Measurements from ENCODE around the gene ACTBL2. TPM values are rescaled to one million over a fixed set of nuclear protein-coding genes. Genes with fewer than 3 reads are reported as not detected.
"Not testable (repeated sequence)": the region's sequence is repeated elsewhere in the genome, so short reads cannot be mapped to it uniquely, and the experiment has no call there.

The ACTBL2 gene
- polyA plus RNA-seq (ENCODE audit: insufficient read length in 4 of 4), result not detected

DNA sequence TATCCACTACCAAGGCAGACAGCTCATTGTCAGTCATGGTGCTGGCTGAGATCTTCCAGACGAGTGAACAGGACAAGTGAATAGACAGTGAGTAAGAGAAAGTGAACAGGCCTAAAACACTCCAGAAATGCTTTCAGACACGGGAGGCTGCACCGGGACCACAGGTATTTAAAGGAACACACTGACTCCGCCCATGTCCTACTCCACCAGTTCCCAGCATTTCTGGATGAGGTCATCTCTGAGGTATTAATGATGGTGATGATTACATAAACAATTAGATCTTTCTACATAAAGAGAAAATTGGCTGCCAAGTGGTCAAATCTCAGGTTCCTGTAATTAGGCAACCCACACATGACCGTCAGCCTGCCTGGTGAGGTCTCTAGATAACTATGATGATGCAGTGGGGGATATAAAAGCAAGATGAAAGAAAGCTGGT, at the start of gene ACTBL2:
Gene ACTBL2, minus strand, starts transcription at position 141 of the 436 bp plus-strand sequence. Its CDS starts 104 bp downstream, at position 37.
- no peak for DNase-seq (ENCODE audit: low read depth in 4 of 4, low spot score in 2 of 4)

DNA sequence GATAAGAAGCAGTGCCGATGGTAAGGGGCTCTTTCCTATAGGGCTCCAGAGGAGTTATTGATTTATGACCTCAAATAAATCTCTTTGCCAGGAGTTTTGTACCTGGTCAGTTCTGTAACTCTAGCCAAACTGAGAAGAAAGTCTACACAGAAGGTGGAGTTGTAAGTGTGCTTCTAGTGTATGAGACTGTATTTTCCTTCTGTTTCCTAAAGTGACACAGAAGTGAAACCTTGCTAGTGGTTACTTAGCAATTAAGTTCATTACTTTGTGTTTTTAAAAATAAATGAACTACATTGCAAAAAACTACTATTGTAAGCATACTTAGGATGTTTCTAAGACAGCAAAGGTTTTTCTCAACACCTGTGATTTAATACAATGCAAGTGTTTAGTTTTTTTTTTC, 48.7 kb upstream of the ACTBL2 start:
- no peak for DNase-seq (ENCODE audit: low read depth in 4 of 4, low spot score in 2 of 4)

DNA sequence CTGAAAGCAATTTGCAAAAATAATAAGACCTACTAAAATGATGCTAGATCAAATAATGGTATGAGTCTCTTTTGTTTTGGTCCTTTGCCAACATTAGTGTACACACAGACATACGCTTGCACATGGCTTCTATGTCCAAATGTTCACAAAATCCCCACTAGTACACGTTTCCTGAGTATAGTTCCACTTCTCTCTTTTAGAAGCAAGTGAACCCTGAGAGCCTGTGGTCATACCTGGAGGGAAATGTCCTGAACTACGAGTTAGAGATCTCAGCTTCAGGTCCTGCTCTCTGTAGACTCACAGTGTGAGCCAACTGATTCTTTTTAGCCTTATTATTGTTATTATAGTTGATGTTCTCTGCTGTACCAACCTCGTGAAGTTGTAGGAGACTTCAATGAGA, 47.3 kb upstream of the ACTBL2 start:
- DNase-seq (ENCODE audit: low read depth in 4 of 4, low spot score in 2 of 4), result no peak

DNA sequence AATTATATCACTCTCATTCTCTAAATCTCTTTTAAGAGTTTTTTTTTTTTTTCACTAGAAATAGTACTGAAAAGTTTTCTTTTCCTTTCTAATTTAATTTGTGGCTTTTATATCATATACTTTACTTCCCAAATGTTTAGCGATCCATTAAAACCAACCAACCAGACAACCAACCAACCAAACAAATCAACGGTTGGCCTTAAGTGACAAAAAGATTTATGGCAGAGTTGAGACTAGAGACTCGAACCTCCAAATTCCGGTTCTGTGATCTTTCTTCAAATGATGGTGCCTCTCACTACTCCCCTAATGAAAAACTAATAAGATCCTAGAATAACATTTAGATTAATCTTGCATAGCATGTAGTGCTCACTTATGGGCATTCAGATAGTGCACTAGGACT, 45.3 kb upstream of the ACTBL2 start:
- DNase-seq (ENCODE audit: low read depth in 4 of 4, low spot score in 2 of 4), result no peak

DNA sequence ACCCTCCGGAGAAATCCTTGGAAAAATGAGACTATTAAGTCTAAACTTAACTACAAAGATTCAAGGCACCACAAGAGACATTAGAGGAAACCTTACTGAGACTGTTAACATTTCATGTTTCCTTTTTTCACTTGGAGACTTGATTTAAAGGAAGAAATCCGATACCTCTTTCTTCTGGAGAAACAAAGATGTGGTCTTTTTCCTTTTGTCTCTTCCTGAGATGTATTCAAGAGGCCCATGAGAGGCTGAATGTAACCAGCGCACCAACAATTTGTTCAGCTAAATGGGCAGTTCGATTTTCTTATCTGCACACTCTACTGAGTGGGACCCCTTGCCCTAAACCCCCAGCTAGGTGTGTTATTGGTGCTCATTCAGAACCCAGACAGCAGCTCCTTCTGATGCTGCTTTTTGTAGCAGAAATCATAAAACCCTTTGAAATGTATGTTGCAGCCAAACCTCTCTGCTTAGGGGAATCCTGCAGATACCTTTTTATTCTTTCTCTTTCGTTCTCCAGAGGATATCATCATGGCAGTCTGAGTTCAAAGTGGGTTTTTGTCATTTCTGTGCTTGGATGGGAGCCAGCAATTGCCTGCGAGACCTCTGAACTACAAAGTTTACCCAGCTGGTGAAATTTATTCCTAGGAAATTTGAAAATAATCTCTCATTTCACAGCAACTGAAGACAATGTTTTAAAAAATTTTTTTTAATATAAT, 41.9 kb upstream of the ACTBL2 start:
- no peak for DNase-seq (ENCODE audit: low read depth in 4 of 4, low spot score in 2 of 4)

DNA sequence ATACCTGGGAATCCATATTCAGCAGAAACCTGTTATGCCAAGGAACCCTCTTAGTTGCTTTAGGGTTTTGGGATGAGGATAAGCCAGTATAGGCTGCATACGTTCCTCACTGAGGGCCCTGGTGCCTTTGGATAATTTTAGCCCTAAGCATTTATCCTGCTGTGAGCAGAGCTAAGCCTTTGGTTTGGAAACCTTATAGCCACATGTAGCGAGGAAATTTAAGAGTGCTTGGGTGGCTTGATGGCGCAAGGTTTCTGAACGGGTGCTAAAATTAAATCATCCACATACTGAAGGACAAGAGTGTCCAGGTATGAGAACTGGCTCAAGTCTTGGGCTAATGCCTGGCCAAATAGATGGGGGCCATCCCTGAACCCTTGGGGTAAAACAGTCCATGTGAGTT, 39.9 kb upstream of the ACTBL2 start:
- DNase-seq (ENCODE audit: low read depth in 4 of 4, low spot score in 2 of 4), result not testable (repeated sequence)

DNA sequence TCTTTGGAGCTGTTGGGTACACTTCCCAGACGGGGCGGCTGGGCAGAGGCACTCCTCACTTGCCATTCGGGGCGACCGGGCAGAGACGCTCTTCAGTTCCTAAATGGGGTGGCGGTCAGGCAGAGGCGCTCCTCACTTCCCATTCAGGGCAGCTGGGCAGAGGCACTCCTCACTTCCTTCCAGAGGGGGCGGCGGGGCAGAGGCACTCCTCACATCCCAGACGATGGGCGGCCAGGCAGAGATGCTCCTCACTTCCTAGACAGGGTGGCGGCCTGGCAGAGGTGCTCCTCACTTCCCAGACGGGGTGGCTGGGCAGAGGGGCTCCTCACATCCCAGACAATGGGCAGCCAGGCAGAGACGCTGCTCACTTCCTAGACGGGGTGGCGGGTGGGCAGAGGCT, 35.8 kb upstream of the ACTBL2 start:
- not testable (repeated sequence) for DNase-seq (ENCODE audit: low read depth in 4 of 4, low spot score in 2 of 4)

DNA sequence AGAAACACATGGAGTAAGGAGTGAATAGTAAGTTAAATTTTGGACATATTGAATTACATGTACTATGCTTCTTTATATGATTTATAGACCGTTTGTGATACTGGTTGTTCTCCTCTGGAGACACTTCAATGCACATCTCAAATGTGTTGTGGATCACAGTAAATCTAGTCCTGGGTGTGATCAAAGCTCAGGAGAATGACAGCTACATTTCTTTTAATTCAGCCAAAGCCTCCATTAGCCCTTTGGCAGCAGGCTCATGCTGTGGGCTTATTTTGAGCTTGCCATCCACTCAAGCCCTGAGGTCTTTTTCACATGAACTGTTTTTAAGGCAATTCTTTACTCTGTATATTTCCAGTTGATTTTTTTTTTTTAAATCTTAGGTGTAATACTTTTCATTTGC, 34.6 kb upstream of the ACTBL2 start:
- no peak for DNase-seq (ENCODE audit: low read depth in 4 of 4, low spot score in 2 of 4)

DNA sequence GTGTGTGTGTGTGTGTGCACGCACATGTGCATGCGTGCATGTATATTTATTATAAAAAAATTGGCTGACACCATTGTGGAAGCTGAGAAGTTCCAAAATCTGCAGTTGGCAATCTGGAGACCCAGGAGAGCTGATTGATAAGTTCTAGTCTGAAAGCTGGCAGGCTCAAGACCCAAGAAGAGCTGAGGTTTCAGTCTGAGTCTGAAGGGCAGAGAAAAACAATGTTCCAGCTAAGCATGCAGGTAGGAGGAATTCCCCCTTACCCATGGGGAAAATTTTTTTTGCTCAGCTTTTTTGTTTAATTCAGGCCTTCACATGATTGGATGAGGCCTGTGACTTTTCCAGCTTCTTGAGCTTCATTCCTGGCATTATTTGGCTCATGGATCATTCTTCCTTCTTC, 31.2 kb upstream of the ACTBL2 start:
- DNase-seq (ENCODE audit: low read depth in 4 of 4, low spot score in 2 of 4), result no peak

DNA sequence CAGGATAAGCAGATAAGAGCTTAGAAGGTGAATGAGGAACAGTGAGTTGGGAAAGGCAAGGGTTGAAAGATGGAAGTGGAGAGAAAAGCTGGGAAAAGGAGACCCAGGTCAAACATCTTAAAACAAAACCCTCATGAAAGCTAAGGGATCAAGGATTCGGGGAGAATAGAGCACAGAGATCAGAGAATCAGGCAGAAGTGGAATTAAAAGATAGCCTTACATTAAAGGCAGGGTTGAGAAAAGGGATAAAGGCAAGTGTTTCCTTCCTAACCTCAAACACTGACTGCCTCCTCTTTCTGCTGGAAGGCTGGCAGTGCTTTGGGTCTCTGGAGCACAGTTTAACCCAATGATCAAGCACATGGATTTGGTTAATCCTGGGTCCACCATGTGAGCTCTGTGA, 28.7 kb upstream of the ACTBL2 start:
- no peak for DNase-seq (ENCODE audit: low read depth in 4 of 4, low spot score in 2 of 4)

DNA sequence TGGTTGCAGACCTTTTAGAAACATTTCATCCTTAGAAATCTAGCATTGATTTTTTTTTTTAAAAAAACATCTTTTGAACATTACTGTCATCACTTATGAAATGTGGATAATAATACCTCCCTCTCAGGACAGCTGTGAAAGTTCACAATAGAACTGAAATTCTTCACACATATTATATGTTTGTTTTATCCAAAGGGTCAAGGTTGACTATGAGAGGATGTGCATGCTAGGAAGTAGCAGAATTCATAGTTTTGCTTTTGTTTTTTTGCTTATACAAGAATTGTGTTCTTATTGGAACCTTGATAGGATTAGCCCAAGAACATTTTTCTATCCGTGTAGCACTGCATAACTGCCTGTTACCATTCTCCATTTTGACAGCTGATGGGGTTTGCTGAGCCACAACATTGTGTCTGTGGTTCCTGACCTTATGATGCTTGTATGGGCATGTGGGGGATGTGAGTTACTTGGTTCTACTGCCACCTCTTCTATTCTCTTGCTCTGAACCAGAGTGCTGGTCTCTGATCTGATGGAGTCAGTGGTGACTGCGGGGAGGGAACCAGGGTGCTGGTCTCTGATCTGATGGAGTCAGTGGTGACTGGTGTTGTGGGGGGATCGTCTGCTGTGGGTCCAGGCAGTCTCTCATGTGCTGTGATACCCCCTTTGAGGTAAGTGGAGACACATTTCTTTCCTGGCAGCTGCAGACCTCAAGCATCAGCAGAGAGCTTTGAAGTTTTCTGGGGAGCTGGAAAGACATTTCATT, 27.1 kb upstream of the ACTBL2 start:
- no peak for DNase-seq (ENCODE audit: low read depth in 4 of 4, low spot score in 2 of 4)

DNA sequence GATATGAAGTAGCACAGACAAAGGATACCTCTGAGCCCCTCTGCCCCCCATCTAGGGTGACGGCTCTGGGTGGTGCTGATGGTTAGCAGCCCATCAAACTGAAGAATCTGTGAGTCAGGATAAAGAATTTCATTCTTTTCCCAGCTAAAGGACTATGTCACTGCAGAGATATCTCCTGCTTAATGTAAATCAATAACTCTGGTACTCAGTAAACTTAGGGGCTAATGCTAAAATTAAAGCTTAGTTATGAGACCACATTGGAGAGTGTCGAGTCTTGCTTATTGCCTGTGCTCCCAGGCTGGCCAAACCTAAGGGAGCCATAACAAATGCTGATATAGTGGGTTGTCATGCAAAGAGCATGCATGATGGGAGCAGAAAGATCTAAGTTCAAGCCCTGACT, 25.6 kb upstream of the ACTBL2 start:
- no peak for DNase-seq (ENCODE audit: low read depth in 4 of 4, low spot score in 2 of 4)

DNA sequence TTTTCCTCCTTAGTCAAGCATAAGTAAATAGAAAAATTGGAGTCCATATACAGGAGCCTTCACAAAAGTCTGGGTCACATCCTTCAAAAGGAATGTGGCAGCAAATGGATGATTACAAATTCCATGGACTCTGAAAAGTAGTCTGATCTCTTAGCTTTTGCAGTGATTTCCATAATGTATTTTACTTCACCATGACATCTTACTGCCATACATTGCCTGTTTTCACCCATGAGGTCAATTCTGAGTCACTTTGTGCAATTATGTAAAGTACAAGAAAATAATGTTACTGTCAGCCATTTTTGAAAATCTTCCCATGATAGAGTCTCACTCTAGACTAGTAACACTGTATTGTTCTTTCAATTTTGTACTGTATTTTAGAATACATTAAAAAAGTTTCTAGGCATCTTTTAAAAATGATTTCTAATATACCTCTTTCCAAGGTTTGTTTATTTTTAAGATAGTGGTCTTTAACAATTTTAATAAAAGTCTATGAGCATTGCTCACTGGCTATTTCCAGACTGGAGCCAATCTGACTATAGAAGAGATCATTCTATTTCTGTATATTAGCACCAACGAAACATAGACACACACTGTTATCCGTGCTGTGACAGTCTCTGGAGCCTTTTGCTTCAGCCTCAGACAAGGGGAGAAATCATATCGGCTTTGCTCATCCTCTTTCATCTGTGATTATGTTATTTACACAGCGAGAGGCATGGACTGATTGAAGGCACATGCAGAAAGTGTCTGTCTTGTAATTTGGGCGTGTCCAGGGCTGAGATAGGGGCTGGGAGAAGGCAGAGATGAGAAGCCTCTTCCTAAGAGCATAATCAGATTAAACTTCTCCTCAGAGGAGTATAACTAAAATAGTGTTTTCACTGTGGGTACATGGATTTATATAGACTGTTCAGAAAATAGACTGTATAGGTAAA, 22.9 kb upstream of the ACTBL2 start:
- DNase-seq (ENCODE audit: low read depth in 4 of 4, low spot score in 2 of 4), result no peak

DNA sequence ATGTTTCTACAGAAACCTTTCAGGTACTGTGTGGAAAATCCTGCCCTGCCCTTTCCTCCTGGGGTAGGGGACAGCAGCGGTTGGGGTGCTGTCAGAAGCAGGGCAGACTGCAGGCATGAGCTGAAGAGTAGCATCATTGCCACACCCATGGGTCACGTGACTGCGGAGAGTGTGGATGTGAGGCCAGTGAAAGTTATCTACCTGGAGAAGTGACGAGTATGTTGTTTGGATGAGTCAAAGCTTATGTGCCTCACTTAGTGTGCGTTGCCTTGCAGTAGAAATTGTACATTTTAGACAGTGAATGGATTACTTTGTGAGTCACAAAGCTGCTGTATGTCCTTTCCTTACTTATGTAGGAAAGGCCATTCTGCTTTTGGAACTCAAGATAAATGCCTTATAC, 21.7 kb upstream of the ACTBL2 start:
- DNase-seq (ENCODE audit: low read depth in 4 of 4, low spot score in 2 of 4), result no peak

DNA sequence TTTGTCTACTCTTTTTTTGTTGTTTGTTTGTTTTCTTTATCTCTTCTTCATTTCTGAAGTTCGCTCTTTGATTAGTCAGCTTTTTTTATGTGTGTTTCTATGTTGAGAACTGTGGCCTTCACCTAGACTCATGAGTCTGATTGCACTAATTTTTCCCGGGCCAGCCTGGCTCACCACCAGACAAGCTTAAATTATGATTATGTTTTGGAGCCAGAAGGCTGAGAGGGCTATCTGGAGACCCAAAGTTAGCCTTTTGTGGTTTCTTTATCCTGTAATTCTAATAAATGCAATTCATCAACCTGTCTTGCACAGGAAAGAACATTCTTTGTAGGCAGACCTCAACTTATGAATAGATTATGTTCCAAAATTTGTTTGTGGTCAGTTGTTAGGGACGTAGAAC, 20.8 kb upstream of the ACTBL2 start:
- DNase-seq (ENCODE audit: low read depth in 4 of 4, low spot score in 2 of 4), result no peak

DNA sequence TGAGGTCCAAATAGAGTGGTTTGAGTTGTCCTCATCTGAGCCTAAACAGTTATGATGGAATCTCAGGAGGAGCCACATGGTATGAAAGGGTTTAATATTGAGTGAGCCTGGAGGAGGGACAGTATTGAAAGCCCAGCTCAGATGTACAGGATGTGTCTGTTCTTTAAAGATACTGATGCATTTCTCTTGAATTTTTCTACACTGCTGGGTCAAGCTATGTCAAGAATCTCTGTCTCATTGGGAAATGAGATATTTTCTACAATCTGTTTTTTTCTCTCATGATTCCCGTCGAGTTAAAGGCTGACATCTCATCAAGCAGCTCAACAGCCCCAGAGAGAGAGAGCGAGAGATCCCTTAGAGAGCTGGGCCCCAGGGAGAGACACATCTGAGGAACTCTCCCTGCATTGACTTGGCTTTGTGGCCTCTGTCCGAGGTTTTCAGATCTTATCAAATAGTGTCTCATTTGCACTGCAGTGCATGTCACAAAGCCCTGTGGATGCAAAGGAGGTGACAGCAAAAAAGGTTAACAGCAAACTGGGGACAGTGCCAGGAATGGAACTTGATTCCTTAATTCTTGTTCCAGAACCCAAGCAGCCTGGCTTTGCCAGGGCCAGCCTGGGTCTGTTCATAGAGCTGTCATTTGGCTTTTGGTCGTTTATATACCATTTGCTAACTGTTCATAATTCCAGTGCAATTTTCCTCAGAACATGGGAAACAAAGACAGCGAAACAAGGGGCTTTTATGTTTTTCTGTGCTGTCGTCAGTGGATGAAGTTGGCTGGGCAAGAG, 19.0 kb upstream of the ACTBL2 start:
- DNase-seq (ENCODE audit: low read depth in 4 of 4, low spot score in 2 of 4), result no peak

DNA sequence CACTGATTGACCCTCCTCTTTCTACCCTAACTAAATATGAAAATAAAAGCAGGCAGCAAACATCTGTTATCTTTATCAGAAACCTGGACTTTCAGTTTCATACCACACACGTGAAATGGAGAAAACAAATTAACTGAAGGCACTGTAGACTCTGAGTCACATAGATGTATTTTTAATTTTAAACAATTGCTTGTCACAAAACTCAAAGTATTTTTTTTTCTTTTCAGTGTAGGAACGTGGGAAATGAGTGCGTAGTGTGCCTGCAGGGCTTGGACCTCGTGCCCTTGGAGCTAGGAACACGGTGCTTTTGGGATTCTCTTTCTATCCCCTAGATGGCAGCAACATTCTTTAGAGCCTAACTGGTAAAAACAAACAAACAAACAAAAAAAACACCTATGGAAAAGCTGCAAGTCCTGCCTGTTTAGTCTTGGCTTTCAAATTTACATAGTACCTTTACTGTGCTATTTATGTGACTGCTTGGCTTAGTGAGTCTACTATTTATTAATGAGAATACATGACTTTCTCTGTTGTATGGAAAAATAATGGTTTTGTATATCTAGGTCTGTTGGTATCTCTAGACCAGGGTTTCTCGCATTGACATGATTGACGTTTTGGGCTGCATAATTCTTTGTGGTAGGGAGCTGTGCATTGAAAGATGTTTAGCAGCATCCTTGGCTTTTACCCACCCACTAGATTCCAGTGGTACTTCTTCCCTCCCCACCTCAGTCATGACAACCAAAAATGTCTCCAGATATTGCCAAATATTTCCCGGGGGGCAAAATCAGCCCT, 16.8 kb upstream of the ACTBL2 start:
- no peak for DNase-seq (ENCODE audit: low read depth in 4 of 4, low spot score in 2 of 4)

DNA sequence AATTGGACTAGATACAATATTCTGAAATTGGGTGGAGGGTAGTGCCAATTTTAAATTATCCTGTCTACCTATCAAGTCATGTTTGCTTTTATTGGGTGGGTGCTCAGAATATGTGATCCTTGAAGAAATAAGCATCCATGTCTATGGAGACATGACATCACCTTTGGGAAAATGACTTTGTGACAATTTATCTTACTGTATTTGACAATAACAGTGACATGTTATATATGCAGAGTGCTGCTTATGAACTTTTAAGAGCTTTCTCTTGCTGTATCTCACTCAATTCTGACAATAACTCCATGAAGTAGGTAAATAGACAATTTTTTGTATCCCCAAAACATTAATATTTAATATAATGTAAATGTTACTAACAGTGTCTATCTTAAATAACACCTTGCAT, 15.1 kb upstream of the ACTBL2 start:
- DNase-seq (ENCODE audit: low read depth in 4 of 4, low spot score in 2 of 4), result no peak

DNA sequence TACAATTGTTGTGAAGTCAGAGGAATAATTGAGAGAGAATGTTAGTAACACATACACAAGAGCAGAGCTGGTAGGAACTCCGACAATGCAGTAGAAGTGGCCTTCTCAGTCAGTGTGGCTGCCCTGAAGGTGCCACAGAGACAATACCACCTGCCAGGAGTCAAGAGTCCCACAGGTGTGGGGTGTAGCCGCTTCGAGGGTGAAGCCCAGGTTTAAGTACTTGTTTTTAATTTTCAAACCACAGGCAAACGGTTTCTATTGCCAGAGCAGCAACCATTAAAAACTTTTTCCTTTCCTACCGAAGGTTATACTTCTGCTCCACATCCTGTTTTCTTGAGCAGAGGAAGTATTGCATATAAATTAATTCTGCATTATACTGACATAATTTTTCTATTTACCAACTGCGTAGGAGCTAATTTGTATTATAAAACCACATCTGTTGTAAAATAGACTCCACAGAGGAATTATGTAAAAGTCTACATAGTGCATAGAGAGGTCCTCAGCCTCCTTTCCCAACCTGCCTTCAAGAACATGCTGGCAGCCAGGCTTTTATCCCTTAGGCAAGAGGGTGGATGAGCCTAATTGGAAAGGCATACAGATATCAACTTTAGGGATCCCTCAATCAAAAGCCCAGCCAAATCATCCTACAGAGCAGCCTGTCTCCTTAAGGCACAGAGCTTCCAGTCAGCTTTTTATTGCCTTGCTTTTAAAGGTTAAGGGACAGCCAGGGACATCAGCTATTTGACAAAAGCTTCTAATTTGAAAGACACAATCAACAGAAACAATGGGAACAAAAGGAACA, 12.9 kb upstream of the ACTBL2 start:
- no peak for DNase-seq (ENCODE audit: low read depth in 4 of 4, low spot score in 2 of 4)
